C4-2B (cell line): Measurements from ENCODE around the gene POU2AF2.

ENCODE experiments used
- CTCF ChIP-seq: fragments of 450-650 bp; conservative IDR thresholded peaks from 2 replicates; pipeline ENCODE4 v1.5.1; 2017; ENCODE audit warnings: mild to moderate bottlenecking
- ZFX ChIP-seq: fragments of 450-650 bp; IDR thresholded peaks from 2 replicates; pipeline ENCODE4 v1.6.1; 2017

DNA sequence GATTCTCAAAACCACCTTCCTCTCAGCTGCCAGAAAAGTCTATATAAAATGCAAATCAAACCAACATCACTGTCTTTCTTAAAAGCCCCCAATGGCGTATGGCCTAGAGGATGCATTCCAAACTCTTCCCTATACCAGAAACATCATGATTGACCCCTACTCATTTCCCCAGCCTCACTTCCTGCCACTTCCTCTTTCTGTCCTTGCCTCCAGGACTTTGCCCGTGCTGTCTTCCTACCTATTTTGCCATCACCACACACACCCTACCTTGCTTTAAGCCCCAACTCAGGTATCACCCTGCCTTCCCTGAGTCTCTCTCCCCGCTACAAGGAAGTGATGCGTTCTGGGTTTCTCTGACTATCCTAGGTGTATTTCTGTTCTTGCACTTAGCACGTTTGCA lies 8.1 kb downstream of the POU2AF2 start:
- no peak for TF ChIP-seq CTCF
- TF ChIP-seq ZFX, result no peak
